Raji (cell line): Measurements from ENCODE around the gene LZIC.

ENCODE experiments used
- POLR2A ChIP-seq: IDR thresholded peaks from 2 replicates; pipeline ENCODE4 v1.6.1; 2011; ENCODE audit warnings: low read depth, low read length, control low read depth; ENCODE audit not compliant: insufficient read depth

The LZIC gene

DNA sequence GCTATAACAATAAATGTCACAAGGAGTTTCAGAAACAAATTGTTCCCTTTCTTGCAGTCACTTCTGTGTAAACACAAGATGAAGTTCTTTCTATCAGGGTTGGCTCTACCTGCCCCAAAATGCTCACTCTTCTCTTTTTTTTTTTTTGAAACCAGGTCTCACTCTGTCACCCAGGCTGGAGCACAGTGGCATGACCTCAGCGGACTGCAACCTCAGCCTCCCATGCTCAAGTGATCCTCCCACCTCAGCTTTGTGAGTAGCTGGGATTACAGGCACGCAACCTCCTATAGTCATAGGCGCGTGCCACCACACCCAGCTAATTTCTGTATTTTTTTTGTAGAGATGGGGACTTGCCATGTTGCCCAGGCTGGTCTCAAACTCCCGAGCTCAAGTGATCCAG is 22.6 kb downstream of the LZIC start:
- TF ChIP-seq POLR2A = no peak

DNA sequence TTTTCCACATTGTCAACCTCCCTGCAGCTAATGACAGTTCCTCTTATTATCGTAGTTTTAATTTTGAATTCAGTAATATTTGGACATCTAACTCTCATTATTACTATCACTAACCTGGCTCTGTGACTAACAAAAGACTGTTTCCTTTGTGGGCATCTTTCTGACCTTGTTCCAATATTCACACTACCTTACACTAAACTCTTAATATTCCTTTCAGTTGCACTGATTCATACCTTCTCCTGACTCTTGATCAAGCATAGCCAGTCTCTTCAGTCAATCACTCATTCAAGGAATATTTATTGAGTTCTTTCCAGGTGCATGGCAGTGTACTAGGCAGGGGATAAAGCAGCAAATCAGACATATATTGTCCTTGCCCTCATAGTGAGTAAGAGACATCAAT is 25.3 kb downstream of the LZIC start:
- TF ChIP-seq POLR2A = no peak

DNA sequence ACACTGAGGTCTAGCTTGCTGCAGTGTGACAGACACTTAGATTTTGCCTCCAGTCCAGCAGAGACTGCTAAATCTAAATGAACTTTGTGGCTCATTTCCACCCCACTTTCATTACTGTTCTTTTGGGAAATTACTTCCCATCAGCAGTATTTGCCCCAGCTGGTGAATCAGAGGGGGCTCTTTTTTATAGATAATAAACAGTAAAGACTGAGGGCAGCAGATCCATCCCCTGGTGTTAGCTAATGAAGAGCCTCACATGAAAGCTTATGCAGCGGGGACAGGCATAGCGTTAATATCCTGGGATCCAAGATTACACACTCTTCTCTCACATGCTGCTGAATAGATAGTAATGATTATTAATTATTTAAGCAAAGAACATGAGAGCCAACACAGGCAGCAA is 26.7 kb downstream of the LZIC start:
- TF ChIP-seq POLR2A = no peak

DNA sequence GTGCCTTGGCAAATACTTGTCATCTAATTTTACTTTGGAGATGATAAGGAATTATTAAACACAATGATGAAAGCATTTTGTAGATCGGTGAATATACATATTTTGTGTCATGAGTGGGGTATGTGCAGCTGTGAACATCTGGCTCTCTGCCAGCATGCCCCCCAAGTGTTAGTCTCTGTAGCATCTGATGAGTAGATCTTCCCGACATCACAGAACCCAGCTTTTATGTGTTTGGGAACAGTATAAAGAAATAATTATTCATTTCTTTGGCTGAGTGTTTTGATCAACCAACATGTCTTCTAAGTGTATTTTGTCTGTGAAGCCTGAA is 28.6 kb downstream of the LZIC start:
- no peak for TF ChIP-seq POLR2A

DNA sequence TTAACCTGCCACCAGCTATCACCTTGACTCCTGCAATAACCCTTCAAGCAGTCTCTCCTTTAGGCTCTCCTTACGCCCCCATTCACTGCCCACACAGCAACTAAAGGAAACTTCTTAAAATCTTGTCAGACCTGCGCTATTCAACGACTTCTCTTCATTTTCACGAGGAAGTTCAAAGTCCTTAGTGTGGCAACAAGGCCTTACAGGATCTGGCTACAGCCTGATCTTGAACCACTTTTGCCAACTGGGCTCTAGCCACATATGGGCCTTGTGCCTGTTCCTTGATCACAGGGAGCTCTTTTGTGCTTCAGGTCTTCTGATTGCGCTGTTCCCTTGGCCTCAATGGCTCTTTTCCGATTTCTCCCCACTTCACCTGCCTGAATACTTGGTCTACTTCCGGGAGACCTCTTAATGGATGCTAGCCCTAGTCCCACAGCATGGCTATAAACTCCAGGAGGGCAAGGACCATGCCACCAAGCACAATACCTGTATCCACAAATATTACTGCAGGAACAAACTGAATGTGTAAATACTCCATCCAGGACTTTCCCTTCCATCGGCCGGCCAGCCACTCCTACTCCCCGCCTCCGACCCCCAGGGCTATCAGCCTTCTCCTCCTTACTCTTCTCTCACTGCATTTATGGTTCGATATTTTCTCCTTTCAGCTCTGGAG is 30.8 kb downstream of the LZIC start:
- TF ChIP-seq POLR2A = no peak

DNA sequence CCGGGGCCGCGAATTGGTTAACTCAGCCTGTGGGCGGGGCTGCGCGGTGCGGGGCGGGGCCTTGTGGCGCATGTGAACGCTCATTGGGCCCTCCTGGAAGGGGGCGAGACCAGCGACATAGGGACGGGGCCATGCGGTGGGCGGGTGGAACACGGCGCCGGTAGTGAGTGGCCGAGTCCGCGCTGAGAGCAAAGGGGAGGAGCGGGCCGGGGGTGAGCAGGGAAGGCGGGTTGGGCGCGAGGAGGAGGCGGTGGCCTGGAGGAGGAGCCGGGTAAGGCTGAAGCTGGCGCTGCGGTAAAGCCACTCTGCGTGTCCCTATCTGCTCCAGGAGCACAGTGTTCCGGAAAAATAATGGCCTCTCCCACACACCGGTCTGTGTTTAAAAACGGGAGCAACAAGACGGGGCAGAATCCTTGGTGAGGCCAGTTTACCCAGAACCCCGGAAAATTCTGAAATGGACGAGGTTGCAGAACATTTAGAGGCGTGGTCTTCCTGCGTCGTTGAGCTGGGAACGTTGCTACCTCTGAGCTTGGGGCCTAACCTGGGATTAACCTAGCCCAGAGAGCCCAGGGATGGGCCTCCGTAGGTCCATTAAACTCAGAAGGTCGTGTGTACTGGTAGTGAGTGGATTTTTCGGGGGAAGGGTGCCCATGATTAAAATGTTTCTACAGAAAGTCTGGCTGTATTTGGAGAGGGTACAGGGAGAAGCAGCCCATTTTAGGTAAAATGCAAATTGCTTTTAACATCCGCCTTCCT is 32.6 kb downstream of the LZIC start:
- peak; percentile 82 for TF ChIP-seq POLR2A

DNA sequence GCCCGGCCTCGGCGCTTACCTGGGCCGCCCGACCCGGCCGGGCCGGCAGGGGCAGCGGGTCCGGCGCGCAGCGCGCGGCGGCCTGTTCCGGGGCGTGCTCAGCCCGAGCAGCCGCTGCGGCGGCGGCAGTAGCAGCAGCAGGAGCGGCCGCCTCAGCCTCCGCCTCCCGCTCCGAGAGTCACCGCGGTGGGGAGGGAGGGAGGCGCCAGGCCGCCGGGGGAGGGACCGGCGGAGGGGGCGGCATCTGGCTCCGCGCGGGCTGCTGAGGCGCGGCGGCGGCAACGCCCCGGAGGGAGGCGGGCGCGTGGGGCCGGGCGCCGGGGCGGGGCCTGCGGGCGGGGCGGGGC is 33.1 kb downstream of the LZIC start, which contains the start of gene CTNNBIP1:
Gene CTNNBIP1 (minus strand): TSS at position 194 of the 347 bp plus-strand sequence. CDS start 38,205 bp downstream, outside the sequence.
- TF ChIP-seq POLR2A = no peak

DNA sequence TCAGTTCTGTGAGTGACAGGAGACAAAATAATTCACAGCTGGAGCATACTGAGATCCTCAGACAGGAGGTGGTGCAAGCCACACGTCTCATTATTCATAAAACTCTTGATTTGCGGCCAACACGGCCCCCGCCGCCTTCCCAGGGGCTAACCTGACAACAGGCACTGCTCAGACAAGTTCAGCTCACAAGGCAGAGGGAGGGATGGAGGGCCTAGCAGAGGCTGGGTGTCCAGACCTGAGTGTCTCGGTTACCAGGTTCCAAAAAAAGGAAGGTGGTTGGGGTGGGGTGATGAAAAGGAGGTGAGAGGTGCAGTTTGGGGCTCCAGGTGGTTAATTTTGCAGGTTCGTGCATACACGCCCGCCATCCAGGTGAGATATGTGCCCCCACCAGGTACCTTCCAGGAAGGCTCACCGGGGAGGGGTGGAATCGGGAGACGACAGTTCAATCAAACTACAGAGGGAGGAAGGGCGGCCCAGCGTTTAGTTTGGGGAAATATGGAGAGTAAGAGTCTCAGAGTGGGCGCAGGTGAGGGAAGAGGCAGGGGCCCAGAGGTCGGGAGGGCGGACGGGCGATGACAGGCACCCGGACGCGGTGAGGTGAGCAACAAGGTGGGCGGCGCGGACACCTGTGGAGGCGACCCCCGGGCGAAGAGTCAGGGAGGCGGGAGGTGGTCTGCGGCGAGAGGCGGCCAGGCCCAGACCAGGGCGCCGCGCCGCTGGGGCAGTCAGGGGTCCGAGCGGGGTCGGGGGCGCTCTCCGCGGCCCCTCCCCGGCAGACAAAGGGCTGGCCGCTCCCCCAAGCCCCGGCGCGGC is 33.8 kb downstream of the LZIC start:
- TF ChIP-seq POLR2A = no peak

DNA sequence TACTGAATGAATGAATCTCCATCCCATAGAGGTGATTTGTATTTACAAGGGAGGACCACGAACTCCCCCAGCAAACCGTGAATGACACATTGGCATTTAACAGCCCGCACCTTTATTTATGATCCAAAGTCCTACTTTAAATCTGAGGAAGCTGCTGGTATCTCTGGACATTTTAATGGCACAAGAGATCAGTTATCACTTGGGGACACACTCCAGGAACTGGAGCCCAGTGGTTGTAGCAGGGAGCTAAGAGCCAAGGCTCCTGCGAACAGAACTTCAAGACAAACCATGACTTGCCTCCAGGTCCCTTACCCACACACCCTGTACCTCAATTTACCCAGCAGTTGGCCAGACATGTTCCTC is 34.3 kb downstream of the LZIC start:
- TF ChIP-seq POLR2A = no peak

DNA sequence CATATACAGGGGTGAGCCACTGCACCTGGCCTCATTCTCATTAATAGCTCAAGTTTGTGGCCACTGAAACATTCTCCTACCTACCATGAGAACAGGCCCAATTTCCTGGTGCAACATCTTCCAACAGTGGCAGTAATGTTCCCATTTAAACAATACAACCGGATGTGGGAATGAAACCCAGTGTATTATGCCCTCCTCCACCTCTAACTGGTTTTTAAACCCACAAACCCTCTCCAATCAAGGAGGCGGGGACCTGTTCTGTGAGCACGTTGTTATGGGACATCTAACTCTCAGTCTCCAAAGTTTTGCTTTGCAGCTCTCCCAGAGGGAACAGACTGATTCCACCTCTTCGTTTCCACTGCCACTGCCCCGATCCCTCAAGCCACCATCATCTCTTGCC is 35.8 kb downstream of the LZIC start:
- TF ChIP-seq POLR2A = no peak

DNA sequence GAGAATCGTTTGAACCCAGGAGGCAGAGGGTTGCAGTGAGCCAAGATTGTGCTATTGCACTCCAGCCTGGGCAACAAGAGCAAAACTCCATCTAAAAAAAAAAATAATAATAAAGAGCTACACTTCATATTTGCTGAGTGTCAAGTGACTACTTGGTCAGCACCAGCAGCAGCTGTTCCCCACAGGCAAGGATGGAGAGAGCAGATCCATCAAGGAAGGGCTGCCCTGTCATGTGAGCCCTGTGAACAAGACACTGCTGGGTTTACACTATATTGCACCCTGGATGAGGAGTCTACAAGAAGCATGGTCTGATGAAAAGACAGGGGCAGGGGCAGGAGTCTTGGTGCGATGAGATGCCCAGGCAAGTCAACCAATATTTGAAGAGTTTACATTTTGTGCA is 36.7 kb downstream of the LZIC start:
- no peak for TF ChIP-seq POLR2A

DNA sequence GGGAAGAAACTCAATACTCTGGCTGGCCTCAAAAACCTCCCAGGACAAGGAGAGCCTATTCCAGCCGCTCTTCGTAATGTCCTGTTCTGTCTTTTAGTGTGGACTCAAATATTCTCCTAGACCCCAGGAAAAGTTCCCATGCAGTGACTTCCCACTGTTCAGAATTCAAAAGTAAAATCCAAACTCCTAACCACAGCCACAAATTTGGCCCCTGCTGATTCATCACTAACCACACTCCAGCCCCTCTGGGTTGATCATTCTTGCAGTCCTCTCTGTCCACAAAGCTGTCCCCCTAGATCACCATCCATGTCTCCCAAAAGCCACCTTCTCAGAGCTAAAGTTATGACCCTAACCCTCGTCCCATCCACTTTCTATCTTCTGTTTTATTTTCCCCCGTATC is 38.2 kb downstream of the LZIC start:
- TF ChIP-seq POLR2A = no peak

DNA sequence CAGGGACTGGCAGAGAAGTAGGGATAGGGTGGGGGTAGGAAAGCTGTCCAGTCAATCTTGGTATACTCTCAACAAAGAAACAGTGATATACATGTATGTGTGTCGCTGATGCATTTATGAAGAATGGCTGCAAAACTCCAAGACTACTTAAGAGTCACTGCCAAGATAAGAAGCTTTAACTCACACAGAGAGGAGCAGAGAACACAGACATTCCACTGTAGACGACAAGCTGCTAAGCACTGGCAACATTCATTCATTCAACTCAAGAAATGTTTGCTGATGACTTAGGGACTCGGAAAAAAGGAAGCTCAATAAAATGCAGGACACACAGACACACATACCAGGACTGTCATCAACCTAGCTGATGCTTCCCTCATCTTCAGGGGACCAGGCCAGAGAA is 38.6 kb downstream of the LZIC start:
- no peak for TF ChIP-seq POLR2A

DNA sequence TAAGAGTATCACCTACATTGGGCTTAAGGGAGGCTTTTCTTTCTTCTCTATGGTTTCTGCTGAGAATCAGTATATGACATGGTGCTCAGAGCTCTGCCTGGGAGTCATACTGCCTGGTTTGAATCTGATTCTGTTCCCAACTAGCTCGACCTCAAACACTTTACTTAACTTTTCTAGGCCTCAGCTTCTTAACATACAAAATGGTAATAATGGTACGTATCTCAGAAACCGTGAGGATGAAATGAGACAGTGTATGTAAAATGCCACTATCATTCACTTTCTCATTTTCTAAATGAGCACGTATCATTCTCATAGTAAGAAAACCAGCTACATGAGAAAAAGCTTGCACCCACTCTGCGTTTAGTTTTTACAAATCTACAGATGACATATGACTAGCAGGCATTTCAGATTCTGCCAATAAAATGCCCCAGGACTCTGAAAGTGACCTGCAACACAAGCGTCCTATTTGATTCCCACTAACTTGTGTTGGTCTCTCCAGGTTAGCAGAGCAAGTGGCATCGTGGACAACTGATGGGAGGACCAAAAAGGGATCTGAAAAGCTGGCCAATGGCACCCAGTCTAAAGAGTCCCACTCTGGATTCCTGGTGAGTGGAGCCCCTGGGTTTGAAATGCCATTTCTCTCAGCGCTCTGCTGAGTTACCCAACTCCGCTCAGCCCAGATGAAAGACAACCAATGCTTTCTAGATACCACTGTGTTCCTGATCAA is 39.2 kb downstream of the LZIC start:
- no peak for TF ChIP-seq POLR2A

DNA sequence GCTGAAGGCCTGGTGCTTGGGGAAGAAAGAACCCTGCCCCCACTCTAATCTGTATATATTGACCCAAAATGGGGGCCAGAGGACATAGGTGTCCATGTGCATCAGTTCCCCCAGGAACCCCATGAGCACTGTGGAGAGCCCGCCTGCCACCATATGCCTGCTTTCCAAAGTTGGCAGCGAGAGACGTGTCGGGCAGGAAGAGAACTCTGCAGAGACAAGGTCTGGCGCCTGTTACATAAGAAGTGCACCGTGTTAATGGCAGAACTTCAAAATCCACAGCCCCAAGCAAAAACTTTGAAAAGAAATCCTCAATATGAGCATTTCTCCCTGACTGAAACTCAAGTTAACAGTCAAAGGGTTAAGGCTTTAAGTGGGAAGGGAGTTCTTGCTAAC is 41.1 kb downstream of the LZIC start:
- no peak for TF ChIP-seq POLR2A
